GM12875 (cell line): Measurements from ENCODE around the gene CASP14.

Experiments
- H3K4me3 ChIP-seq: one replicate; pipeline ENCODE4 v1.5.1; 2011; ENCODE audit warnings: low read depth, low read length, control low read depth
- CTCF ChIP-seq: IDR thresholded peaks from 2 replicates; pipeline ENCODE4 v1.5.1; 2011; ENCODE audit warnings: low read depth, mild to moderate bottlenecking, control low read depth, inconsistent platforms, low read length, moderate library complexity, borderline replicate concordance; ENCODE audit not compliant: insufficient read depth

Gene CASP14

GRCh38 chr19:15104411-15104810 is 55.1 kb downstream of the CASP14 start:
- no peak overlapping the region for H3K4me3 ChIP-seq
- TF ChIP-seq CTCF = no peak

- TF ChIP-seq CTCF = no peak
- H3K4me3 ChIP-seq = no peak overlapping the region
Measured at GRCh38 chr19:15105044-15105443, 55.8 kb downstream of the CASP14 start.

- no peak for TF ChIP-seq CTCF
- no peak within 1 kb of the TSS for H3K4me3 ChIP-seq
Measured at GRCh38 chr19:15107061-15108010, 58.1 kb downstream of the CASP14 start, which contains the start of gene SYDE1. Gene SYDE1 (plus strand): TSS chr19:15107401. CDS start chr19:15107434, 33 bp downstream.
